ENCODE data around the gene ZMYND10. TPM values are rescaled to one million over a fixed set of nuclear protein-coding genes. Genes with fewer than 3 reads are reported as not detected.
A peak's percentile ranks its signal among the peaks of the same experiment; 100 is the strongest.

ZMYND10 gene
- total and polyA plus RNA-seq, 2 experiments from 2014 or later: 0.29 to 0.31 TPM

- no peak for ATAC-seq
- H3K27ac Mint-ChIP-seq: no peak overlapping the region
- Histone ChIP-seq H4K20me1 (replicated peaks; ENCODE audit: insufficient read depth) (no peaks in the 10 kb centered on the region), H3K27ac (ENCODE audit: low read depth) (no peak overlapping the region), H3K4me3 (no peak overlapping the region), H3K36me3 (ENCODE audit: insufficient read depth) (no peaks in the 10 kb centered on the region), H3K4me2 (no peak overlapping the region), H3K4me1 (ENCODE audit: insufficient read depth) (peaks cover 12% of the 10 kb centered on the region), H2AFZ (no peak overlapping the region), H3K27me3 (ENCODE audit: insufficient read depth) (peaks cover 78% of the 10 kb centered on the region), H3K79me2 (replicated peaks; ENCODE audit: insufficient read depth) (no peaks in the 10 kb centered on the region), H3F3A (replicated peaks; ENCODE audit: low read depth) (peaks cover 31% of the 10 kb centered on the region; the same call in 1 of the 2 replicates), H3K9me2 (ENCODE audit: insufficient read depth) (no peaks in the 10 kb centered on the region)
- no peak for DNase-seq (ENCODE audit: low spot score)
- TF ChIP-seq ZNF331 (CRISPR knock-in tag; IDR thresholded peaks at IDR 0.05; ENCODE audit: low read depth) (no peak), CTCF (conservative IDR thresholded peaks at IDR 0.05; ENCODE audit: low read depth in 2 of 2) (no peak), ZNF114 (CRISPR knock-in tag; IDR thresholded peaks at IDR 0.05) (no peak), POLR2AphosphoS5 (IDR thresholded peaks at IDR 0.05; ENCODE audit: low read depth) (no peak), NANOG (IDR thresholded peaks at IDR 0.05; ENCODE audit: borderline replicate concordance) (no peak), STAT1 (IDR thresholded peaks at IDR 0.05; ENCODE audit: unreplicated experiment) (no peak), REST (IDR thresholded peaks at IDR 0.05; ENCODE audit: unreplicated experiment) (no peak)
- no peaks in the 10 kb centered on the region; the same call in 2 of the 3 replicates for H3K36me3 Mint-ChIP-seq (ENCODE audit: low read depth)
- H3K4me1 Mint-ChIP-seq: peaks cover 23% of the 10 kb centered on the region
- peaks cover 80% of the 10 kb centered on the region for H3K27me3 Mint-ChIP-seq (ENCODE audit: insufficient read depth, low read depth, poor library complexity)
- no peak overlapping the region for H3K4me3 Mint-ChIP-seq
- peaks cover 3% of the 10 kb centered on the region; the same call in 1 of the 3 replicates for H3K9me3 Mint-ChIP-seq
These were observed 3.4 kb downstream of the ZMYND10 start for GRCh38 chr3:50341996-50342650.

GRCh38 chr3:50341537-50341936 lies 4.0 kb downstream of the ZMYND10 start:
- no peak for ATAC-seq
- TF ChIP-seq CREB1 (CRISPR knock-in tag; IDR thresholded peaks at IDR 0.05; ENCODE audit: low read depth): no peak
- TF ChIP-seq ETS1 (IDR thresholded peaks at IDR 0.05): no peak
- TF ChIP-seq EZH2 (IDR thresholded peaks at IDR 0.05; ENCODE audit: low read depth, unreplicated experiment): no peak

More at GRCh38 chr3:50341537-50341936, 4.0 kb downstream of the ZMYND10 start:
- Mint-ChIP-seq H3K4me1 (peaks cover 25% of the 10 kb centered on the region), H3K9me3 (peaks cover 3% of the 10 kb centered on the region; the same call in 1 of the 3 replicates), H3K36me3 (ENCODE audit: low read depth) (no peaks in the 10 kb centered on the region; the same call in 2 of the 3 replicates), H3K27ac (no peak overlapping the region), H3K27me3 (ENCODE audit: insufficient read depth, low read depth, poor library complexity) (peaks cover 81% of the 10 kb centered on the region), H3K4me3 (peak overlapping the region; percentile 67; the same call in 2 of the 3 replicates)
- no peak for DNase-seq (ENCODE audit: low spot score)
- Histone ChIP-seq H3K4me3 (peak overlapping the region; percentile 65), H3K4me2 (peak overlapping the region; percentile 90), H3K79me2 (replicated peaks; ENCODE audit: insufficient read depth) (peaks cover 3% of the 10 kb centered on the region; the same call in 1 of the 2 replicates), H3K27ac (ENCODE audit: low read depth) (no peak overlapping the region), H4K20me1 (replicated peaks; ENCODE audit: insufficient read depth) (0 out of 2 replicates have a peak, but pooled peaks cover under 1% of the 10 kb centered on the region), H3K36me3 (ENCODE audit: insufficient read depth) (no peaks in the 10 kb centered on the region), H3K4me1 (ENCODE audit: insufficient read depth) (peaks cover 13% of the 10 kb centered on the region), H3K27me3 (ENCODE audit: insufficient read depth) (peaks cover 74% of the 10 kb centered on the region), H2AFZ (peak overlapping the region; percentile 85; the same call in 1 of the 2 replicates), H3F3A (replicated peaks; ENCODE audit: low read depth) (peaks cover 33% of the 10 kb centered on the region), H3K9me2 (ENCODE audit: insufficient read depth) (no peaks in the 10 kb centered on the region)

All from GM23338 (cell line).